NCI-H2107 treated with DMSO at 0.1 percent for 48 hours (cell line): Measurements from ENCODE around the gene ORC5.

Source experiments
- DNase-seq: peaks from one replicate; lab custom pipeline; 2025; ENCODE audit not compliant: unreplicated experiment; lab: John Stamatoyannopoulos, UW

ORC5 gene

GRCh38 chr7:104130726-104131125, 77.1 kb downstream of the ORC5 start:
- no peak for DNase-seq

DNA sequence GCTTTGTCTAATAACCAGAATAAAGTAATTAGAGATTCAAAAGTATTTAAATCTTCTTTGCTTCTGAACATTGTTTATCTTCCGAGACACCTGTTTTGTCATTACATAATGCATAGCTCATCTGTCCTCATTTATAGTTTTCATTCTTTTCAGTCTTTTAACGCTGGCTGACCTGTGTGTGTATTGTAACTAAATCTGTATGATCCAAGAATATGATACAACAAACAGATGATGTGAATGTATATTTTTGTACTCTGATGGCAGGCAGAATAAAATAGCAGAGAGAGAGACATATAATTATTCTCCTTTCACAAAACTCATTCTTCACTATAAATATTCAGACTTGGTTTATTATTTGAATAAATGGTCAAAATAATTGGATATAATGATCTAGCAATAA, 80.6 kb downstream of the ORC5 start:
- no peak for DNase-seq

- DNase-seq: no peak
Measured at GRCh38 chr7:104126411-104126841, 81.4 kb downstream of the ORC5 start.

- no peak for DNase-seq
Measured at GRCh38 chr7:104124893-104125477, 82.8 kb downstream of the ORC5 start.

DNA sequence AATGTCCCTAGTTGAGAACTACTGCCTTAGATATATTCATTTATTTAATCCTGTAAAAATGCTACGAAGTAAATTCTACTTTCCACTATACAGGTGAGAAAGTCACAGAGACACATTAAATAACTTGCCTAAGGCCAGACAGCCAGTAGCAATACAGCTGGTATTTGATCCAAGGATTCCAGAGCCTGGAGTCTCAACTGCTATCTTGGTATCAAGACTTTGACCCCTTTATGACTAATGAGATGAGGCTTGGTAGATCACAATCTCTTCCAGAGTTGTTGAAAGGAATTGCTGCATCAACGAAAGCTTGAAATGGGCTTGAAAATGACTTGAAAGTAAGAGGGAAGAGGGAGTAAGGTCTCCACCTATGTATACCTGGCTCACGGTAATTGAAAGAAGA, 83.3 kb downstream of the ORC5 start:
- DNase-seq: no peak

DNA sequence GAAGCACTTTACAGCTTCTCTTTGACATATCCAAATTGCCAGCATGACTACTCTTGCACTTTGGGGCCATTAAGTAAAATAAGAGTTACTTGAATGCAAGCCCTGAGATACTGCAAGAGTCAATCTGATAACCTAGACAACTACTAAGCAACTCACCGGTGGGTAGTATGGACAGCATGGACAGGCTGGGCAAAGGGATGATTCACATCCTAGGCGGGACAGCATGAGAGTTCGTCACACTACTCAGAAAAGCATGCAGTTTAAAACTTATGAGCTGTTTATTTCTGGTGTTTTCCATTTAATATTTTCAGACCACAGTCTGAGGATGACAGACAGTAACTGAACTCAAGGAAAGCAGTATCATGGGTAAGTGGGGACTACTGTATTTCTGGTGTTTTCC, 84.0 kb downstream of the ORC5 start:
- no peak for DNase-seq

GRCh38 chr7:104113788-104114187, 94.0 kb downstream of the ORC5 start:
- DNase-seq: no peak

- no peak for DNase-seq
Measured at GRCh38 chr7:104112623-104113022, 95.2 kb downstream of the ORC5 start.

DNA sequence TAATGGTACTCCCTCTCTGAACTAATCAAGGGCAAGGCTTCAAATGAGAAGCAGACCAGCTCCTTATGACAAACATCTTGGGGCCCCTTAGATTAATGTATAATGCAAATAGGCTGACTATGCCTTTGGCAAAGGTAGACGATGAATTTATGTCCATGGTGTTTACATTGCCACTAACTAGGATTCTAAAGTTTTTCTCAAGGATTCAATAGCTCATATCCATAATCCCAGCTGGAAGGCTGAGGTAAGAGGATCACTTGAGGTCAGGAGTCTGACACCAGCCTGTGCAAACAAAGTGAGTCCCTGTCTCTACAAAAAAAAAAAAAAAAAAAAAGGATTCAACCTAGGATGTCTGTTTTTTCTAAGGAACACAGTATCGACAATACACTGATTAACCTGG, 96.5 kb downstream of the ORC5 start:
- DNase-seq: no peak

DNA sequence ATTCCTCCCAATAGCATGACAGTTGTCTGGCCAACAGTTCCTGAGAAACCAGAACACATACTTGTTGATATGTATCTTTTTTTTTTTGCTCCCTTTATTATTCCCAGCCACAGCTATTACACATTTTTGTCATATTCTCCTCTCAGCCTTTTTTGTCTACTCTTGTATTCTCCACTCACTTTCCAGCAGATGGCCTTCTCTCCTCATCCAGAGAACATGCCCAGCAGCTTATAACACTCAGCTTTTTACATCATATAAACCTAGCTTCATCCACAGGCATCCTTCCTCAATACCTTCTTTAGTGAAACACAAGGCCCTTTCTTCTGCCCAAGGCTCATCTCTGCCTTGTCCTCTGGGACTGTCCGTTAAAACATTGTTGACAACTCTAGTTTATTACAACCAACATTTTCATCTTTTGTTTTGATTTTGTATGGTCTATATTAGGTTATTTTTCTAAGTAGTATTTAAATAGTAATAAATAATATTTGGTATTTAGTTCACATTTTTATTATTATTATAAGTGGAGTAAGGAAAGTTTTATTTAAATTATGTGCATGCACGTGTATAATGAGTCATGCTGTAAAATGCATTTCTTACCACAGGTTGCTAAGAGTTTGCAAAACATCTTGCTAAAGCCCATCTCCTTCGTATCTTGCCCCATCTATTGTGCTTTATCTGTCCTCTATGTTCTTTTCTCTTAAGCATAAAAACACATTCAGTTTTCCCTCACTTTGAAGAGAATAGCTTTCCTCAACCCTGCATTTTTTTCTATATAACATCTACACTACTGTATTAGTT, 101.5 kb downstream of the ORC5 start:
- no peak for DNase-seq

DNA sequence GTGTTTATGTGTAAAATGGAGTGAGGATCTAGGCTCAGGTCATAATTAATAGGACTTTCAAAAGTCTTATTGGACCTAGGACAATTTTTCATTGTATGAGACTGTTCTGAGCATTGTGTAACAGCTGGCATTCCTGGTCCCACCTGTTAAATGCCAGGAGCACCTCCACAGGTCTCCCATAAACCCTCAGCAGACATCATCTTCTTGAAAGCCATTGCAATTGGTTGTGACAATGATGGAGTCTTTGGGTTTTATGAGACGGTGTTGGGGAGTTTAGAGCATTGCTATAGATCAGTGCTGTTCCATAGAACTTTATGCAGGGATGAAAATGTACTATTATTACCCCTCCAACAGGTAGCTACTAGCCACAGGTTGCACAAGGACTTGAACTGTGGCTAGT, 108.9 kb downstream of the ORC5 start:
- DNase-seq: no peak

DNA sequence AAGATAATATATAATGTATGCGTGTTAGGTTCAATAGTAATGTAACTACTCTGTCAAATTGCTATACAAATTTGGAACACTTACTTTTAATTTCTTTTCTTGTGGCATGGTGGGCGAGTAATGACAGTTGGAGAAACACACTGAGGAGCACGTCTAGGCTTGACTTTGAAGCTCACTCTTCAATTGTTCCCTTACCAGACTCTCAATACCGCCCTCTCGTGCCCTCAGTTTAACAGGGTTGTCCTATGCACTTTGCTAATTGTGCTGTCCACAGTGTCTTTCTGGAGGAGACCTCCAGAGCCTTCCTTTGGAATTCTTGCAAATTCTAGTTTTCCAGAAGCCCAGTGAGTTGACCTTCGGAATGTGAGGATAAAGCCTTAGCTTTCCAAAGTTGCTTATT, 111.1 kb downstream of the ORC5 start:
- DNase-seq: no peak

- no peak for DNase-seq
Measured at GRCh38 chr7:104093127-104093526, 114.7 kb downstream of the ORC5 start.

DNA sequence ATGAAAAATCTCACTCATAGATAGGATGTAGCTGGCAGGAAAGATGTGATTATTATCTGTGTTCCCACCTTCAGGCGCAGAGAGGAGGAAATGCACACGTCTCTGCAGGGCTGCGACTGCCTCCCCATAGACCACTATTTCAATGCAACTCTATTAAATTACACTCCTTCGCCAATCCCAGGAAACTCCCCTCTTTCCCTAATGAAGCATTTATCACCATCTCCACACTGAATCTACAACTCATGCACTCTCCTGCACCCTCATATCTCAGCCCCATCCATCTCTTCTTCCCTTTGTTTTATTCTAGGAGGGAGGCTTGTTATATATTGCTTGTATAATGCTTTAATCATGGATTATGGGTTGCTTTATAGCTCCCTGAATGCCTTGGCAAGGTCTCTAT, 116.6 kb downstream of the ORC5 start:
- DNase-seq: no peak

DNA sequence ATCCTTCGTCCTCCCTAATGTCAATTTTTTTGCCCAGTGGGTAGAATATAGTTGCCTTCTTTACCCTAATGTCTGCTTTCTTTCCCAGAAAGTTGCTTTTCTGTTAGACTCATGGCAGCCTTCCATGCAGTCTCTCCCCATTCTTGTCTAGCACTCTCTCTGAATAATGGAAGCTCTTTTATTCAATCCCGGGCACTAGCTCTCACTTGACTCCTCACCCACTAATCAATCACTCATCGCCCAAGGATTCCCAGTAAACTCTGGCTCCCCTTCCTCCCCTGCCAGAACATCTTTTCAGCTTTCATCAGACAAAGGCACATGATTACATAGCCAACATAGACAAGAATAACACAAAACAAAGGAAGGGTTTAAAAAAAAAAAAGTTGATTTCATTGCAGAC, 118.2 kb downstream of the ORC5 start:
- DNase-seq: no peak

- no peak for DNase-seq
Measured at GRCh38 chr7:104089061-104089460, 118.8 kb downstream of the ORC5 start.
